ENCODE results near the gene GNG7. TPM values are rescaled to one million over a fixed set of nuclear protein-coding genes. Genes with fewer than 3 reads are reported as not detected.
A peak's percentile ranks its signal among the peaks of the same experiment; 100 is the strongest.
"Not testable (repeated sequence)": the region's sequence is repeated elsewhere in the genome, so short reads cannot be mapped to it uniquely, and the experiment has no call there.

GNG7 gene
- total and polyA plus RNA-seq, 4 donors = 0.75 to 6.0 (median 2.1) TPM

DNA sequence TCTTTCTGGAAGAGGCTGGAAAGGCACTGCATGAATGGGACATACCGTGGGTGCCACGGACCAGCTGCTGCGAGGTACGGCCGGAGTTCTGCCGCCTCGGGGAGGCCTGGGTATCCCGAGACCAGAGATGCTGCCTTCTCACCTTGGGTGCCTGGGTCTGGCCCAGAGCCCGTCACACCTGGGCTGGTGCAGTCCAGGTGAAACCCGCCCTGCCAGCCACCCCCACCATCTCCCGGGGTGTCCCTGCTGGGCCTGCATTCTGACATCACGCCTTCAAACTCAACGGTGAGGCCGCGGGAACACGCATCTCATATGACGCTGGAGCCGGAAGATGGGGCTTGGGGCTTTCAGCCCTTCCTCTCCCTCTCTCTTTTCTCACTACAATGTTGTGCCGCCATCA lies 128.6 kb downstream of the GNG7 start:
- Histone ChIP-seq H3K4me1 (ENCODE audit: control insufficient read depth in 1 of 2, insufficient read depth in 2 of 2, low read length in 2 of 2) (no peaks in the 10 kb centered on the region), H3K27ac (ENCODE audit: low read depth in 1 of 2, low read length in 2 of 2) (no peak overlapping the region), H3K4me3 (ENCODE audit: low read length in 2 of 2) (no peak overlapping the region), H3K36me3 (ENCODE audit: control insufficient read depth in 1 of 2, insufficient read depth in 2 of 2, low read length in 1 of 2) (no peaks in the 10 kb centered on the region), H3K27me3 (ENCODE audit: control insufficient read depth in 1 of 2, insufficient read depth in 2 of 2, low read length in 1 of 2) (no peaks in the 10 kb centered on the region), H3K9me3 (ENCODE audit: control insufficient read depth, low read length) (no peaks in the 10 kb centered on the region)
- 72 to 76% methylated on average over 19 of the region's 19 CpGs for WGBS, 2 donors
- peak; percentile 41 to 71 for DNase-seq
- ATAC-seq (ENCODE audit: low FRiP score) = no peak
- intact Hi-C loops (cut with DNase I) = no loop called here

DNA sequence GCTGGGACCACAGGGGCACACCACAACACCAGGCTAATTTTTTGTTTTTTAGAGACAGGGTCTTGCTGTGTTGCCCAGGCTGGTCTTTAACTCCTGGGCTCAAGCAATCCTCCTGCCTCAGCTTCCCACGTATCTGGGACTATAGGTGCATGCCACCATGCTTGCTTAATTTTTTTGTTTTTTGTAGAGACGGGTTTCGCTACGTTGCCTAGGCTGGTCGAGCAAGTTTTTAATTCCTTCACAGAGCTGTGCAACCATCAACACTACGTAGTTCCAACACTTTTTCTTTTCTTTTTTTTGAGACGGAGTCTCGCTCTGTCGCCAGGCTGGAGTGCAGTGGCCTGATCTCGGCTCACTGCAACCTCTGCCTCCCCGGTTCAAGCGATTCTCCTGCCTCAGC lies 130.3 kb downstream of the GNG7 start:
- 90 to 92% methylated on average over 12 of the region's 12 CpGs for WGBS, 2 donors
- intact Hi-C loops (cut with DNase I) = not testable (repeated sequence)

DNA sequence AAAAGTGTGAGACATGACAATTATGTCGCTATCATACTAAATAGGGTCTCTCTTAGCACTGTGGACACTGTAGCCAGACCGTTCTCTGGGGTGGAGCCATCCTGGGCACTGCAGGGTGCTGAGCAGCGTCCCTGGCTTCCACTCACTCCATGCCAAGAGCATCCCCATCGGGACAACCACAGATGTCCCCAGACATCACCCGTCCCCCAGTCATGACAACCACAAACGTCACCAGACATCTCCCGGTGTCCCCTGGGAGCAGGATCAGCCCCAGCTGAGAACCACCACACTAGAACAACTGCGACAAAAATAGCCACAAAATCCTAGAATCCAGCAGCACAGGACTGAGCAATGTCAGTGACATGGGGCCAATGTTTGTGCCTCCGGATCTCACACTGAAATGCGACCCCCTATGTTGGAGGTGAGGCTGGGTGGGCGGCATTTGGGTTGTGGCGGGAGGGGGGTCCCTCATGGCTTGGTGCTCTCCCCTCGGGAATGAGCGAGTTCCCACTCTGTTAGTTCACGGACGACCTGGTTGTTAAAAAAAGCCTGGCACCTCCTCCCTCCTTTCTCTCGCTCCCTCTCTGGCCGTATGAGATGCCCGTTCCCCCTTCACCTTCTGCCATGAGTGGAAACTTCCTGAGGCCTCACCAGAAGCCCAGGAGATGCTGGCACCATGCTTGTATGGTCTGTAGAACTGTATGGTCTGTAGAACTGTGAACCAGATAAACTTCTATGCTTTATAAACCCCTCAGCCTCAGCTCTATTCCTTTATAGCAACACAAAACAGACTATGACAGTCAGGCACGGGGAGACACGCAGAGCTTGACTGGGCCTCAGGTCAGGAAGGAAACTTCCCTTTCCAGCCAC lies 132.7 kb downstream of the GNG7 start:
- no peak overlapping the region for H3K4me3 ChIP-seq (ENCODE audit: low read length in 2 of 2)
- peak; percentile 36 to 65 for DNase-seq
- H3K27me3 ChIP-seq (ENCODE audit: control insufficient read depth in 1 of 2, insufficient read depth in 2 of 2, low read length in 1 of 2) = no peaks in the 10 kb centered on the region
- H3K36me3 ChIP-seq (ENCODE audit: control insufficient read depth in 1 of 2, insufficient read depth in 2 of 2, low read length in 1 of 2) = no peaks in the 10 kb centered on the region
- H3K4me1 ChIP-seq (ENCODE audit: control insufficient read depth in 1 of 2, insufficient read depth in 2 of 2, low read length in 2 of 2) = no peaks in the 10 kb centered on the region
- intact Hi-C loops (cut with DNase I) = no loop called here
- no peak overlapping the region for H3K27ac ChIP-seq (ENCODE audit: low read depth in 1 of 2, low read length in 2 of 2)
- no peak for ATAC-seq (ENCODE audit: low FRiP score)
- WGBS, 2 donors = 81 to 88% methylated on average over 21 of the region's 21 CpGs
- H3K9me3 ChIP-seq (ENCODE audit: control insufficient read depth, low read length) = no peaks in the 10 kb centered on the region

More for the DNA sequence above, 130.3 kb downstream of the GNG7 start:
- not testable (repeated sequence) for H3K9me3 ChIP-seq (ENCODE audit: control insufficient read depth, low read length); H3K4me1 ChIP-seq (ENCODE audit: control insufficient read depth in 1 of 2, insufficient read depth in 2 of 2, low read length in 2 of 2); H3K27ac ChIP-seq (ENCODE audit: low read depth in 1 of 2, low read length in 2 of 2); H3K36me3 ChIP-seq (ENCODE audit: control insufficient read depth in 1 of 2, insufficient read depth in 2 of 2, low read length in 1 of 2); ATAC-seq (ENCODE audit: low FRiP score); H3K27me3 ChIP-seq (ENCODE audit: control insufficient read depth in 1 of 2, insufficient read depth in 2 of 2, low read length in 1 of 2); DNase-seq; H3K4me3 ChIP-seq (ENCODE audit: low read length in 2 of 2)

DNA sequence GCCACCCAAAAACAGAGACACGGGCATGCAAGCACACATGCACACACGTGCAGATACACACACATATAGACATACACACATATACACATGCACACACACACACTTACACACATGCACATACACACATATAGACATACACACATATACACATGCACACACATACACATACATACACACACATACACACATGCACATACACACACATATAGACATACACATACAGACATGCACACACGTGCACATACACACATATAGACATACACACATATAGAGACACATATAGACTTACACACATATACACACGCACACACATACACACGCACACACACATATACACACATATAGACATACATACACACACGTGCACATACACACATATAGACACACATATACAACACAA lies 134.5 kb downstream of the GNG7 start:
- Histone ChIP-seq H3K9me3 (ENCODE audit: control insufficient read depth, low read length) (no peaks in the 10 kb centered on the region), H3K36me3 (ENCODE audit: control insufficient read depth in 1 of 2, insufficient read depth in 2 of 2, low read length in 1 of 2) (no peaks in the 10 kb centered on the region), H3K27me3 (ENCODE audit: control insufficient read depth in 1 of 2, insufficient read depth in 2 of 2, low read length in 1 of 2) (no peaks in the 10 kb centered on the region), H3K4me1 (ENCODE audit: control insufficient read depth in 1 of 2, insufficient read depth in 2 of 2, low read length in 2 of 2) (no peaks in the 10 kb centered on the region), H3K4me3 (ENCODE audit: low read length in 2 of 2) (no peak overlapping the region), H3K27ac (ENCODE audit: low read depth in 1 of 2, low read length in 2 of 2) (no peak overlapping the region)
- ATAC-seq (ENCODE audit: low FRiP score) (no peak), DNase-seq (no peak)
- intact Hi-C loops (cut with DNase I) = no loop called here
- 66 to 81% methylated on average over 6 of the region's 6 CpGs for WGBS, 2 donors

DNA sequence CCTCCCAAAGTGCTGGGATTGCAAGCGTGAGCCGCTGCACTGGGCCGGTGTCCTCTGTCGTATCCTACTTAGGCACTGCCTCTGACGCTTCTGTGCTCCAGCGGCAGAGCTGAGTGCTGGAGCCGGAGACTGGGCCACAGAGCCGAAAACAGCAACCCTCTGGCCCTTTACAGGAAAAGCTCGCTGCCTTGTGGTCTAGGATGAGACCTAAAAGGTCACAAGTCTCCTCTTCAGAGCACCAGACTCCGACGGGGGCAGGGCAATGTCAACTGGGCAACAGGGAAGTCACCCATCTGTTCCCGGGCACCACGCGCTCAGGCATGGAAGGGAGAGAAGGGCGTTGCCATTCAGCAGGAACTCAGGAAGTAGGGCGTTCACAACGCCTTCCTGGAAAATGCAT lies 134.9 kb downstream of the GNG7 start:
- Histone ChIP-seq H3K4me1 (ENCODE audit: control insufficient read depth in 1 of 2, insufficient read depth in 2 of 2, low read length in 2 of 2) (no peaks in the 10 kb centered on the region), H3K9me3 (ENCODE audit: control insufficient read depth, low read length) (no peaks in the 10 kb centered on the region), H3K27ac (ENCODE audit: low read depth in 1 of 2, low read length in 2 of 2) (no peak overlapping the region), H3K4me3 (ENCODE audit: low read length in 2 of 2) (no peak overlapping the region), H3K36me3 (ENCODE audit: control insufficient read depth in 1 of 2, insufficient read depth in 2 of 2, low read length in 1 of 2) (no peaks in the 10 kb centered on the region), H3K27me3 (ENCODE audit: control insufficient read depth in 1 of 2, insufficient read depth in 2 of 2, low read length in 1 of 2) (no peaks in the 10 kb centered on the region)
- intact Hi-C loops (cut with DNase I) = no loop called here
- ATAC-seq (ENCODE audit: low FRiP score) (peak; percentile 57), DNase-seq (peak; percentile 76 to 92)
- 80 to 82% methylated on average over 17 of the region's 17 CpGs for WGBS, 2 donors

DNA sequence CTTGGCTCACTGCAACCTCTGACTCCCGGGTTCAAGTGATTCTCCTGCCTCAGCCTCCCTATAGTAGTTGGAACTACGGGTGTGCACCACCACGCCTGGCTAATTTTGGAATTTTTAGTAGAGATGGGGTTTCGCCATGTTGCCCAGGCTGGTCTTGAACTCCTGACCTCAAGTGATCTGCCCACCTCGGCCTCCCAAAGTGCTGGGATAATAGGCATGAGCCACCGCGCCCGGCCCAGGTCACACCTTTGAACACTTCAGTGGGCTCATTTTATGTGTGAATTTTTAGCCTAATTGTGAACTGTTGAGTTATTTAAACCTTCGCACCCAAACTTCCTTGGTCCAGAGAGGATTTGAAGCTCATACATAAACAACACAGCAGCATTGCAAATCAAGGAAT lies 138.9 kb downstream of the GNG7 start:
- WGBS, 2 donors = 90 to 94% methylated on average over 9 of the region's 9 CpGs
- H3K27ac ChIP-seq (ENCODE audit: low read depth in 1 of 2, low read length in 2 of 2); ATAC-seq (ENCODE audit: low FRiP score); H3K27me3 ChIP-seq (ENCODE audit: control insufficient read depth in 1 of 2, insufficient read depth in 2 of 2, low read length in 1 of 2); H3K36me3 ChIP-seq (ENCODE audit: control insufficient read depth in 1 of 2, insufficient read depth in 2 of 2, low read length in 1 of 2); intact Hi-C loops (cut with DNase I); H3K4me1 ChIP-seq (ENCODE audit: control insufficient read depth in 1 of 2, insufficient read depth in 2 of 2, low read length in 2 of 2); H3K9me3 ChIP-seq (ENCODE audit: control insufficient read depth, low read length); DNase-seq; H3K4me3 ChIP-seq (ENCODE audit: low read length in 2 of 2): not testable (repeated sequence)

DNA sequence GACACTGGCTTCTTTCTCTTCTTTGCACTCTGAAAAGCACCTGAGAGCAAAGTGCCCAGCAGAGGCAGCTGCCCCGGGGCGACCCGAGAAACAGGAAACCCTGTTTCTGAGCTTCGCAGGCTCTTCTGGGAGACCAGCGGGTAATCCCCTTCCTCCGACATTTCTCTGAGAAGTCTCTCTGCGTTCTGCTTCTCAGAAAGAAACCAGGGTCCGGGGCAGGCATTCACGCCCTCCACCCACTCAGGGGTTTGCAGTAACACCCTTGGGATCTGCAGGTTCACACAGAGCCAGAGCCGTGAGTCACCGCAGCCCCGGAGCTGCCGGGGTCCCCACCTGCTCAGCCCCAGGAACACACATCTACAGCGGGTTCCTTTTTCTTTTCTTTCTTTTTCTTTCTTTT lies 140.6 kb downstream of the GNG7 start:
- H3K9me3 ChIP-seq (ENCODE audit: control insufficient read depth, low read length) = no peaks in the 10 kb centered on the region
- intact Hi-C loops (cut with DNase I) = no loop called here
- WGBS, 2 donors = 56 to 64% methylated on average over 14 of the region's 14 CpGs
- H3K36me3 ChIP-seq (ENCODE audit: control insufficient read depth in 1 of 2, insufficient read depth in 2 of 2, low read length in 1 of 2) = no peaks in the 10 kb centered on the region
- no peak overlapping the region for H3K27ac ChIP-seq (ENCODE audit: low read depth in 1 of 2, low read length in 2 of 2)
- H3K27me3 ChIP-seq (ENCODE audit: control insufficient read depth in 1 of 2, insufficient read depth in 2 of 2, low read length in 1 of 2) = no peaks in the 10 kb centered on the region
- H3K4me1 ChIP-seq (ENCODE audit: control insufficient read depth in 1 of 2, insufficient read depth in 2 of 2, low read length in 2 of 2) = no peaks in the 10 kb centered on the region
- DNase-seq (peak; percentile 45 to 62), ATAC-seq (ENCODE audit: low FRiP score) (no peak)
- no peak overlapping the region for H3K4me3 ChIP-seq (ENCODE audit: low read length in 2 of 2)

DNA sequence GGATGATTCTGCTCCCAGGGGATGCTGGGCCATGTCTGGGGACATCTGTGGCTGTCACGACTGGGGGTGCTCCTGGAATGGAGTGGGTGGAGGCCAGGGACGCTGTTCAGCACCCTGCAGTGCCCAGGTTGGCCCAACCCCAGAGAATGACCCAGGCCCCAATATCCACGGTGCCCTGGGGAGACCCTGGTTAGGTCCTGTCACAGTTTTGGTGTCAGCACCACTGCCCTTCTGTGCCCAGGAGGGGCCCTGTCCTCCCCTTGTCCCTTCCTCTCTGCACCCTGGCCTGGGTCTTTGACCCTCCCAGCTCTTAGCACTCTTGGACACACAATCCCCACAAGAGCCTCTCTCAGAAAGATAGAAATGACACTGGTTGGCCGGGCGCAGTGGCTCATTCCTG lies 141.3 kb downstream of the GNG7 start:
- WGBS, 2 donors = 86 to 89% methylated on average over 5 of the region's 5 CpGs
- ATAC-seq (ENCODE audit: low FRiP score) (no peak), DNase-seq (peak; percentile 38 to 45)
- no peaks in the 10 kb centered on the region for H3K9me3 ChIP-seq (ENCODE audit: control insufficient read depth, low read length)
- no peaks in the 10 kb centered on the region for H3K4me1 ChIP-seq (ENCODE audit: control insufficient read depth in 1 of 2, insufficient read depth in 2 of 2, low read length in 2 of 2)
- no peaks in the 10 kb centered on the region for H3K27me3 ChIP-seq (ENCODE audit: control insufficient read depth in 1 of 2, insufficient read depth in 2 of 2, low read length in 1 of 2)
- H3K36me3 ChIP-seq (ENCODE audit: control insufficient read depth in 1 of 2, insufficient read depth in 2 of 2, low read length in 1 of 2) = no peaks in the 10 kb centered on the region
- no peak overlapping the region for H3K4me3 ChIP-seq (ENCODE audit: low read length in 2 of 2)
- H3K27ac ChIP-seq (ENCODE audit: low read depth in 1 of 2, low read length in 2 of 2) = no peak overlapping the region
- intact Hi-C loops (cut with DNase I) = no loop called here

DNA sequence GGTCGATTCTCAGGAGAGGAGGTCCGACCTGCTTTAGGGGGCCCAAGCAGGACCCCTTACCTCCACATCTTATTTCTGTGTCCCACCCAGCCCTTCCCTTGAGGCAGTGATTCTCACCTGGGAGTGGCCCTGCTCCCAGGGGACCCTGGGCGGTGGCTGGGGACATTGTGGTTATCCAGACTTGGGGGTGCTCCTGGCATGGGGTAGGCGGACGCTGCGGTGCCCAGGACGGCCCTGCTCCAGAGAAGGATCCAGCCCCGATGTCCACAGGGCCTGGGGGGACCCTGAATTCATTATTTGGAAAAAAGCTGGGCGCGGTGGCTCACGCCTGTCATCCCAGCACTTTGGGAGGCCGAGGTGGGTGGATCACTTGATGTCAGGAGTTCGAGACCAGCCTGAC lies 142.1 kb downstream of the GNG7 start:
- H3K9me3 ChIP-seq (ENCODE audit: control insufficient read depth, low read length) = no peaks in the 10 kb centered on the region
- DNase-seq (peak; percentile 30 to 58), ATAC-seq (ENCODE audit: low FRiP score) (no peak)
- no peaks in the 10 kb centered on the region for H3K4me1 ChIP-seq (ENCODE audit: control insufficient read depth in 1 of 2, insufficient read depth in 2 of 2, low read length in 2 of 2)
- WGBS, 2 donors = 95 to 96% methylated on average over 12 to 13 of the region's 13 CpGs
- H3K36me3 ChIP-seq (ENCODE audit: control insufficient read depth in 1 of 2, insufficient read depth in 2 of 2, low read length in 1 of 2) = no peaks in the 10 kb centered on the region
- H3K27ac ChIP-seq (ENCODE audit: low read depth in 1 of 2, low read length in 2 of 2) = no peak overlapping the region
- no peaks in the 10 kb centered on the region for H3K27me3 ChIP-seq (ENCODE audit: control insufficient read depth in 1 of 2, insufficient read depth in 2 of 2, low read length in 1 of 2)
- H3K4me3 ChIP-seq (ENCODE audit: low read length in 2 of 2) = no peak overlapping the region
- intact Hi-C loops (cut with DNase I) = no loop called here

Measured in aorta (tissue), 5 donors.